Fibroblast of pulmonary artery (primary cell): ENCODE measurements around the gene NR3C2.

Experiments used
- DNase-seq: peaks from one replicate; pipeline ENCODE4 v3.0.0-alpha.2; 2010; ENCODE audit warnings: low read depth
- H3K4me3 ChIP-seq: replicated peaks from 2 replicates; pipeline ENCODE4 v1.5.1; 2011; ENCODE audit warnings: low read depth, mild to moderate bottlenecking, control low read depth, low read length, moderate library complexity
- CTCF ChIP-seq: IDR thresholded peaks from 2 replicates; pipeline ENCODE4 v1.5.1; 2011; ENCODE audit warnings: mild to moderate bottlenecking, control low read depth, low read length, inconsistent platforms; ENCODE audit errors: missing control alignments

The NR3C2 gene

GRCh38 chr4:148225639-148226038 is 216.6 kb downstream of the NR3C2 start:
- DNase-seq, result no peak
- H3K4me3 ChIP-seq, result no peak overlapping the region
- TF ChIP-seq CTCF, result no peak

DNA sequence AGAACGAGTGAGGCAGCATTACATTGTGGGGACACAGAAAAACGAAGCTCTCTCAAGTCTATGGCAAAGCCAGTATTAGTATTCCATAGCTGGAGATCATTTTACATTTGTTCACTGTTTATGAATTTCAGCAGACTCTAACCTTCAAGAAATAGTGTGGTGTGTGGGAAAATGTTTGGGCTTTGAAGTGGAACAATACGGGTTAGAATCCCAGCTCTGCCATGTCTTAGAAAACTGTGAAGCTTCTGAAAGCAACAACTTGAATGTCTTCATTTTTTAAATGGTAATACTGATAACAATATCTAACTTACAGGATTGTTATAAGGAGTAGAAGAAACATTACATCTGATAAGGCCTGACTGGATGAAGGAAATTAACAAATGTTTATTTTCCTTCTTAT is 217.7 kb downstream of the NR3C2 start:
- no peak overlapping the region for H3K4me3 ChIP-seq
- DNase-seq, result no peak
- TF ChIP-seq CTCF, result no peak

DNA sequence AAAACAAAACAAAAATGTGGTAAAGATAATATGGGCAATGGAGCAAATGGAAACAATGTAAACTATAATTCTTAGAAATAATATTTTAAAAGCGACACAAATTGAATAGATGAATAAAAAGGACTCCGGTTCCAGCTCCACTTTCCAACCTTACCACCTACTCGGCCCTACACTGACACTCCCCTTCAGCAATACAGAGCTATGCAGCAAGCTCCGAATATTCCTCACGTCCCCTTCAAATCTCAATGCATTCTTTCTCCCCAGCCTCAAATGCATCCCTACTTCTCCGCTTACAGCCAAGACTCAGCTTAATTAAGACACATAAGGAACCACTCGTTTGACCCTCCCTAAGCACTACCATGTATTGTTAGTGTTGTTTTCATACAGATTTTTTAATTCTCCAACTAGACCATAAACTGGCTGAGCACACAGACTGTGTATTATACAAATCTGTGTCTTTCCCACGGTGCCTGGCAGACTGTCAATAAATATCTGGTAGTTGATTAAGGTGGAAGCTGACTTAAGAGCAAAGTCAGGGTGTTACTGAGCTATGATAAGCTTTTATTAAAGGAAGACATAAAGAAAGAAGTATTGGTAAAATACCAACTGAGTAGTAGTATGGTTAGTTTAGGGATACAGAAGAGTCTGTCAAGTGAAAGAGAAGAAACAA is 219.1 kb downstream of the NR3C2 start:
- H3K4me3 ChIP-seq, result no peak overlapping the region
- no peak for TF ChIP-seq CTCF
- DNase-seq, result no peak

DNA sequence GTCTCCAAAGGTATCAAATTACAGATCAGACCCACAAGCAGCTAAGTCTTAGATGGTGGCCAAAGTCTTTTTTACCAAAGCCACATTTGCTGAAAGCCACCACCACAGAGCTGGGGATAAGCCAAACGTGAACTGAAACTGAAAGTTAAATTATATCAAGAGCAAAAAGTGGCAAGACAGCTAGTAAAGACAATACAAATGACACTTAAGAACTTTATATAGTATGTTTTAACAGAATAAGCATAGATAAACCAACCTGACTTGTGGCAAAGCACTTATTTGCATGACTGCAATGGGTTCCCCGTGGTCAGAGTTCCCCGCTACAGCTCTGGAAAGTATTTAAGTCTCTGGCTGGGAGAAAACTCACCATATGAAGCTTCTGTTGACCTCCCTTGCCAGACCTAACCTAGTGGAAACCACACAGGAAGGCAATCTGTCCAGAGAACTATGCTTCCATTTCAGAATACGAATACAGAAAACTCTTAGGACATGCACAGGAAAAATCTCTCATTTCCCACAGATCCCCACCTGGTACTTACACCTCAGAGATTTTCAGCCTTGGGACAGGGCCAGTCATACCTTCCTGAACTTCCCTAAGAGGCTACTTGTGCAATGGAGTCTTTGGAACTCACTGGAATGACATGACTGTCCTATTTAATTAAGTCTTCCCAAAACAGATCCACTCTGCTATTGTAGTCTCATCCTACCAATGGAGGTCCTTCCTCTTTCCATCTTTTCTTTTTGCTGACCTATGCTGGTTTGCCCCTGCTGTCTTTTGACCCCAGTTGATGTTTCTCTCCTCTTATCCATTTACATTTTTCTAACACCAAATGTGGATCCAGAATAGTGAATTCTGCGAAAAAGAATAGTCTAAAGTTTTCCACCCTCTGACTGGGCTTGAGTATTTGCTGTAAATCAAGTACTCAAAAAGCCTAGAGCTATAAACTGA is 225.1 kb downstream of the NR3C2 start:
- no peak overlapping the region for H3K4me3 ChIP-seq
- no peak for DNase-seq
- TF ChIP-seq CTCF, result no peak

GRCh38 chr4:148216321-148216720 is 225.9 kb downstream of the NR3C2 start:
- DNase-seq, result no peak
- TF ChIP-seq CTCF, result no peak
- H3K4me3 ChIP-seq, result no peak overlapping the region

DNA sequence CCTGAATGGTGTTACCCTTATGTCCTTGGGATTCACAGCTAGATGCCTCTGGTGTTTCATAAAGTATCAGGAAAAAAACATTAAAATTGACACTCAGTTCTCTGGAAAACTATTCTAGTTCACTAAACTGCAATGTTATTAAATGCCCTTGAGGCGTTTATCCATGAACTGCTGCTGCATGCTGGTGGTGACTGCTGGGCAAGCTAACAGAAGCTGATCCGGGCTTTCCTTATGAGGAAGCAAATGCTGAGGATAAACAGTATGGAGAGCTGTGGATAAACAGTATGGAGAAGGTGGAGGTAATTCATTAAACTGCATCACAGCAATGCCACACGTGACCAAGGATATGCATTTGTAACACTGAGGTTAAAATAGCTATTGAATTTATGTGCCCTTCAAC is 227.0 kb downstream of the NR3C2 start:
- no peak overlapping the region for H3K4me3 ChIP-seq
- DNase-seq, result no peak
- no peak for TF ChIP-seq CTCF
